ENCODE results near the gene MYO16. TPM values are rescaled to one million over a fixed set of nuclear protein-coding genes. Genes with fewer than 3 reads are reported as not detected.

MYO16 gene
- total and polyA plus RNA-seq, 9 donors, result 12.1 to 29.7 (median 16.4) TPM

- H3K9me3 ChIP-seq (replicated peaks; ENCODE audit: control insufficient read depth, low read depth, low read length), result no peaks in the 10 kb centered on the region
- H3K4me1 ChIP-seq (ENCODE audit: control insufficient read depth, insufficient read depth, low read length), result no peaks in the 10 kb centered on the region
- no peaks in the 10 kb centered on the region for H3K27me3 ChIP-seq (ENCODE audit: control insufficient read depth, insufficient read depth, low read length)
- WGBS (ENCODE audit: insufficient coverage), result no CpG with 5 or more reads among the region's 1 CpG
- no peak overlapping the region for H3K27ac ChIP-seq (ENCODE audit: low read length)
- DNase-seq, result no peak
- H3K36me3 ChIP-seq (ENCODE audit: control insufficient read depth, insufficient read depth, low read length), result no peaks in the 10 kb centered on the region
- no peak overlapping the region for H3K4me3 ChIP-seq (ENCODE audit: low read length)
These were observed 11.2 kb upstream of the MYO16 start for GRCh38 chr13:108618233-108618632.

- DNase-seq, result no peak
- no peaks in the 10 kb centered on the region for H3K9me3 ChIP-seq (replicated peaks; ENCODE audit: control insufficient read depth, low read depth, low read length)
- no peaks in the 10 kb centered on the region for H3K27me3 ChIP-seq (ENCODE audit: control insufficient read depth, insufficient read depth, low read length)
- H3K4me1 ChIP-seq (ENCODE audit: control insufficient read depth, insufficient read depth, low read length), result no peaks in the 10 kb centered on the region
- no peak overlapping the region for H3K4me3 ChIP-seq (ENCODE audit: low read length)
- no peaks in the 10 kb centered on the region for H3K36me3 ChIP-seq (ENCODE audit: control insufficient read depth, insufficient read depth, low read length)
- WGBS (ENCODE audit: insufficient coverage), result 71% methylated on average over 4 of the region's 7 CpGs
- no peak overlapping the region for H3K27ac ChIP-seq (ENCODE audit: low read length)
These were observed 7.9 kb upstream of the MYO16 start for GRCh38 chr13:108621462-108621861.

- H3K4me3 ChIP-seq (ENCODE audit: low read length), result no peak overlapping the region
- no CpG with 5 or more reads among the region's 3 CpGs for WGBS (ENCODE audit: insufficient coverage)
- no peaks in the 10 kb centered on the region for H3K9me3 ChIP-seq (replicated peaks; ENCODE audit: control insufficient read depth, low read depth, low read length)
- DNase-seq, result no peak
- H3K27ac ChIP-seq (ENCODE audit: low read length), result no peak overlapping the region
- H3K36me3 ChIP-seq (ENCODE audit: control insufficient read depth, insufficient read depth, low read length), result no peaks in the 10 kb centered on the region
- H3K4me1 ChIP-seq (ENCODE audit: control insufficient read depth, insufficient read depth, low read length), result no peaks in the 10 kb centered on the region
- H3K27me3 ChIP-seq (ENCODE audit: control insufficient read depth, insufficient read depth, low read length), result no peaks in the 10 kb centered on the region
These were observed 5.3 kb upstream of the MYO16 start for GRCh38 chr13:108624108-108624507.

GRCh38 chr13:108624979-108625378 lies 4.4 kb upstream of the MYO16 start:
- Histone ChIP-seq H3K27me3 (ENCODE audit: control insufficient read depth, insufficient read depth, low read length) (peaks cover 3% of the 10 kb centered on the region), H3K27ac (ENCODE audit: low read length) (no peak overlapping the region), H3K36me3 (ENCODE audit: control insufficient read depth, insufficient read depth, low read length) (no peaks in the 10 kb centered on the region), H3K4me3 (ENCODE audit: low read length) (no peak overlapping the region), H3K4me1 (ENCODE audit: control insufficient read depth, insufficient read depth, low read length) (no peaks in the 10 kb centered on the region), H3K9me3 (replicated peaks; ENCODE audit: control insufficient read depth, low read depth, low read length) (no peaks in the 10 kb centered on the region)
- no CpG with 5 or more reads among the region's 4 CpGs for WGBS (ENCODE audit: insufficient coverage)
- DNase-seq, result no peak

GRCh38 chr13:108629988-108630387 lies 577 bp downstream of the MYO16 start:
- Histone ChIP-seq H3K4me3 (ENCODE audit: low read length) (peak overlapping the region; percentile 41), H3K9me3 (replicated peaks; ENCODE audit: control insufficient read depth, low read depth, low read length) (no peaks in the 10 kb centered on the region)
- no CpG with 5 or more reads among the region's 1 CpG for WGBS (ENCODE audit: insufficient coverage)

GRCh38 chr13:108632649-108633167 lies 3.3 kb downstream of the MYO16 start:
- no peaks in the 10 kb centered on the region for H3K4me1 ChIP-seq (ENCODE audit: control insufficient read depth, insufficient read depth, low read length)
- WGBS (ENCODE audit: insufficient coverage), result 29% methylated on average over 1 of the region's 5 CpGs
- no peak for DNase-seq
- H3K36me3 ChIP-seq (ENCODE audit: control insufficient read depth, insufficient read depth, low read length), result no peaks in the 10 kb centered on the region
- H3K4me3 ChIP-seq (ENCODE audit: low read length), result no peak overlapping the region
- H3K27ac ChIP-seq (ENCODE audit: low read length), result no peak overlapping the region
- H3K27me3 ChIP-seq (ENCODE audit: control insufficient read depth, insufficient read depth, low read length), result peaks cover 3% of the 10 kb centered on the region
- H3K9me3 ChIP-seq (replicated peaks; ENCODE audit: control insufficient read depth, low read depth, low read length), result no peaks in the 10 kb centered on the region

More at GRCh38 chr13:108629988-108630387, 577 bp downstream of the MYO16 start:
- Histone ChIP-seq H3K27me3 (ENCODE audit: control insufficient read depth, insufficient read depth, low read length) (peaks cover 3% of the 10 kb centered on the region), H3K4me1 (ENCODE audit: control insufficient read depth, insufficient read depth, low read length) (no peaks in the 10 kb centered on the region), H3K36me3 (ENCODE audit: control insufficient read depth, insufficient read depth, low read length) (no peaks in the 10 kb centered on the region), H3K27ac (ENCODE audit: low read length) (peak overlapping the region; percentile 6)
- DNase-seq, result no peak

GRCh38 chr13:108638901-108639300 lies 9.5 kb downstream of the MYO16 start:
- Histone ChIP-seq H3K4me3 (ENCODE audit: low read length) (no peak overlapping the region), H3K27ac (ENCODE audit: low read length) (no peak overlapping the region), H3K27me3 (ENCODE audit: control insufficient read depth, insufficient read depth, low read length) (no peaks in the 10 kb centered on the region), H3K36me3 (ENCODE audit: control insufficient read depth, insufficient read depth, low read length) (no peaks in the 10 kb centered on the region), H3K9me3 (replicated peaks; ENCODE audit: control insufficient read depth, low read depth, low read length) (no peaks in the 10 kb centered on the region), H3K4me1 (ENCODE audit: control insufficient read depth, insufficient read depth, low read length) (no peaks in the 10 kb centered on the region)
- DNase-seq, result no peak
- WGBS (ENCODE audit: insufficient coverage), result 43% methylated on average over 3 of the region's 4 CpGs

GRCh38 chr13:108643646-108644353 lies 14.4 kb downstream of the MYO16 start:
- DNase-seq, result no peak
- WGBS (ENCODE audit: insufficient coverage), result 95% methylated on average over 2 of the region's 4 CpGs
- Histone ChIP-seq H3K4me1 (ENCODE audit: control insufficient read depth, insufficient read depth, low read length) (no peaks in the 10 kb centered on the region), H3K36me3 (ENCODE audit: control insufficient read depth, insufficient read depth, low read length) (no peaks in the 10 kb centered on the region), H3K4me3 (ENCODE audit: low read length) (no peak overlapping the region), H3K27me3 (ENCODE audit: control insufficient read depth, insufficient read depth, low read length) (no peaks in the 10 kb centered on the region), H3K27ac (ENCODE audit: low read length) (no peak overlapping the region), H3K9me3 (replicated peaks; ENCODE audit: control insufficient read depth, low read depth, low read length) (peaks cover 2% of the 10 kb centered on the region)

- Histone ChIP-seq H3K27ac (ENCODE audit: low read length) (no peak overlapping the region), H3K9me3 (replicated peaks; ENCODE audit: control insufficient read depth, low read depth, low read length) (peaks cover 2% of the 10 kb centered on the region), H3K4me1 (ENCODE audit: control insufficient read depth, insufficient read depth, low read length) (no peaks in the 10 kb centered on the region), H3K36me3 (ENCODE audit: control insufficient read depth, insufficient read depth, low read length) (no peaks in the 10 kb centered on the region), H3K27me3 (ENCODE audit: control insufficient read depth, insufficient read depth, low read length) (no peaks in the 10 kb centered on the region), H3K4me3 (ENCODE audit: low read length) (no peak overlapping the region)
- 100% methylated on average over 3 of the region's 5 CpGs for WGBS (ENCODE audit: insufficient coverage)
- DNase-seq, result no peak
These were observed 16.0 kb downstream of the MYO16 start for GRCh38 chr13:108645376-108645775.

GRCh38 chr13:108650271-108650670 lies 20.9 kb downstream of the MYO16 start:
- no peaks in the 10 kb centered on the region for H3K4me1 ChIP-seq (ENCODE audit: control insufficient read depth, insufficient read depth, low read length)
- no CpG with 5 or more reads among the region's 3 CpGs for WGBS (ENCODE audit: insufficient coverage)
- DNase-seq, result no peak
- H3K9me3 ChIP-seq (replicated peaks; ENCODE audit: control insufficient read depth, low read depth, low read length), result no peaks in the 10 kb centered on the region
- H3K4me3 ChIP-seq (ENCODE audit: low read length), result no peak overlapping the region
- H3K27me3 ChIP-seq (ENCODE audit: control insufficient read depth, insufficient read depth, low read length), result no peaks in the 10 kb centered on the region
- no peaks in the 10 kb centered on the region for H3K36me3 ChIP-seq (ENCODE audit: control insufficient read depth, insufficient read depth, low read length)
- no peak overlapping the region for H3K27ac ChIP-seq (ENCODE audit: low read length)

Measured in muscle of leg (tissue), 11 donors.